DOHH2 (cell line): Measurements from ENCODE around the gene TNFRSF4.

Source experiments
- H3F3A ChIP-seq: fragments of 200-600 bp; sonication (generic), shearing (Covaris generic); 2 replicates; pipeline ENCODE4 v1.6.0; 2016; ENCODE audit warnings: antibody characterized with exemption, mild to moderate bottlenecking; ENCODE audit not compliant: control insufficient read depth, insufficient read depth
- H3K27ac ChIP-seq: fragments of 200-600 bp; sonication (generic); 2 replicates; pipeline ENCODE4 v1.5.1; 2014; ENCODE audit warnings: low read depth, mild to moderate bottlenecking, low read length, moderate library complexity
- H3K27me3 ChIP-seq: fragments of 200-600 bp; sonication (generic); 2 replicates; pipeline ENCODE4 v1.6.1; 2014; ENCODE audit warnings: mild to moderate bottlenecking, low read length, mixed read lengths; ENCODE audit not compliant: control insufficient read depth
- H3K36me3 ChIP-seq: fragments of 200-600 bp; sonication (generic); 2 replicates; pipeline ENCODE4 v1.6.1; 2014; ENCODE audit warnings: mild to moderate bottlenecking, low read length, moderate library complexity, mixed read lengths; ENCODE audit not compliant: control insufficient read depth
- H3K4me1 ChIP-seq: fragments of 200-600 bp; sonication (generic); 2 replicates; pipeline ENCODE4 v1.6.1; 2014; ENCODE audit warnings: mild to moderate bottlenecking, low read length, mixed read lengths; ENCODE audit not compliant: control insufficient read depth
- H3K4me2 ChIP-seq: fragments of 200-600 bp; sonication (generic); 2 replicates; pipeline ENCODE4 v1.6.0; 2014; ENCODE audit warnings: mild to moderate bottlenecking, low read length, moderate library complexity
- H3K4me3 ChIP-seq: fragments of 200-600 bp; sonication (generic); 2 replicates; pipeline ENCODE4 v1.5.1; 2014; ENCODE audit warnings: mild to moderate bottlenecking, low read length, mixed read lengths
- H3K79me2 ChIP-seq: fragments of 200-600 bp; sonication (generic); 2 replicates; pipeline ENCODE4 v1.6.1; 2014; ENCODE audit warnings: mild to moderate bottlenecking, low read length, mixed read lengths; ENCODE audit not compliant: control insufficient read depth
- H3K9me2 ChIP-seq: fragments of 200-600 bp; sonication (generic); replicated peaks from 2 replicates; pipeline ENCODE4 v1.6.1; 2014; ENCODE audit warnings: mild to moderate bottlenecking, low read length, mixed read lengths; ENCODE audit not compliant: control insufficient read depth
- H3K9me3 ChIP-seq: fragments of 200-600 bp; sonication (generic); 2 replicates; pipeline ENCODE4 v1.6.1; 2014; ENCODE audit warnings: antibody characterized with exemption, low read length, mixed read lengths; ENCODE audit not compliant: control insufficient read depth, insufficient read depth
- H4K20me1 ChIP-seq: fragments of 200-600 bp; sonication (generic); 2 replicates; pipeline ENCODE4 v1.6.0; 2014; ENCODE audit warnings: low read depth, mild to moderate bottlenecking, antibody characterized with exemption, low read length, moderate library complexity; ENCODE audit not compliant: control insufficient read depth, insufficient read depth
- EZH2phosphoT487 ChIP-seq: fragments of 200-600 bp; sonication (generic); IDR thresholded peaks from 2 replicates; pipeline ENCODE4 v1.6.1; 2017; ENCODE audit warnings: borderline replicate concordance, mild to moderate bottlenecking, antibody characterized with exemption, low read length, moderate library complexity, mixed read lengths
- TF ChIP-seq, protein P1 (sequence below): fragments of 200-600 bp; sonication (generic); IDR thresholded peaks from one replicate; pipeline ENCODE4 v1.5.1; 2014; ENCODE audit warnings: antibody characterized with exemption, mild to moderate bottlenecking, low read depth, low read length; ENCODE audit not compliant: poor library complexity, severe bottlenecking

TNFRSF4 gene

DNA sequence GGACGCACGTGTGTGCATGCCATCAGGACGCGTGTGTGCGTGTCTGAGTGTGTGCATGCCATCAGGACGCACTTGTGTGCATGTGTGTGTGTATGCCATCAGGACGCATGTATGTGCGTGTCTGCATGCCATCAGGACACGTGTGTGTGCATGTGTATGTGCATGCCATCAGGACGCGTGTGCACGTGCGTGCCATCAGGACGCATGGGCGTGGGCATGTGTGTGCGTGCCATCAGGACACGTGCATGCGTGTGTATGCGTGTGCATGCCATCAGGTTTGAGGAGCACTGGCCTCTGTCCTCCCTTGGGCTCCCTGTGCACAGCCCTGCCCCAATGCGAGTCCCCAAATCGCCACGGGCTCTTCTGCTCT is 45.2 kb upstream of the TNFRSF4 start:
- peaks cover 19% of the 10 kb centered on the region for H3K4me1 ChIP-seq
- TF ChIP-seq, protein P1, sequence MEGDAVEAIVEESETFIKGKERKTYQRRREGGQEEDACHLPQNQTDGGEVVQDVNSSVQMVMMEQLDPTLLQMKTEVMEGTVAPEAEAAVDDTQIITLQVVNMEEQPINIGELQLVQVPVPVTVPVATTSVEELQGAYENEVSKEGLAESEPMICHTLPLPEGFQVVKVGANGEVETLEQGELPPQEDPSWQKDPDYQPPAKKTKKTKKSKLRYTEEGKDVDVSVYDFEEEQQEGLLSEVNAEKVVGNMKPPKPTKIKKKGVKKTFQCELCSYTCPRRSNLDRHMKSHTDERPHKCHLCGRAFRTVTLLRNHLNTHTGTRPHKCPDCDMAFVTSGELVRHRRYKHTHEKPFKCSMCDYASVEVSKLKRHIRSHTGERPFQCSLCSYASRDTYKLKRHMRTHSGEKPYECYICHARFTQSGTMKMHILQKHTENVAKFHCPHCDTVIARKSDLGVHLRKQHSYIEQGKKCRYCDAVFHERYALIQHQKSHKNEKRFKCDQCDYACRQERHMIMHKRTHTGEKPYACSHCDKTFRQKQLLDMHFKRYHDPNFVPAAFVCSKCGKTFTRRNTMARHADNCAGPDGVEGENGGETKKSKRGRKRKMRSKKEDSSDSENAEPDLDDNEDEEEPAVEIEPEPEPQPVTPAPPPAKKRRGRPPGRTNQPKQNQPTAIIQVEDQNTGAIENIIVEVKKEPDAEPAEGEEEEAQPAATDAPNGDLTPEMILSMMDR, result no peak
- H3K79me2 ChIP-seq, result peaks cover 30% of the 10 kb centered on the region
- H4K20me1 ChIP-seq, result no peaks in the 10 kb centered on the region
- H3K27me3 ChIP-seq, result no peaks in the 10 kb centered on the region
- no peak overlapping the region for H3K4me2 ChIP-seq
- H3K4me3 ChIP-seq, result no peak overlapping the region
- peaks cover 71% of the 10 kb centered on the region for H3K36me3 ChIP-seq
- no peak overlapping the region for H3K27ac ChIP-seq
- H3K9me3 ChIP-seq, result no peaks in the 10 kb centered on the region
- H3F3A ChIP-seq, result 0 out of 2 replicates have a peak, but pooled peaks cover 3% of the 10 kb centered on the region
- H3K9me2 ChIP-seq, result no peaks in the 10 kb centered on the region

DNA sequence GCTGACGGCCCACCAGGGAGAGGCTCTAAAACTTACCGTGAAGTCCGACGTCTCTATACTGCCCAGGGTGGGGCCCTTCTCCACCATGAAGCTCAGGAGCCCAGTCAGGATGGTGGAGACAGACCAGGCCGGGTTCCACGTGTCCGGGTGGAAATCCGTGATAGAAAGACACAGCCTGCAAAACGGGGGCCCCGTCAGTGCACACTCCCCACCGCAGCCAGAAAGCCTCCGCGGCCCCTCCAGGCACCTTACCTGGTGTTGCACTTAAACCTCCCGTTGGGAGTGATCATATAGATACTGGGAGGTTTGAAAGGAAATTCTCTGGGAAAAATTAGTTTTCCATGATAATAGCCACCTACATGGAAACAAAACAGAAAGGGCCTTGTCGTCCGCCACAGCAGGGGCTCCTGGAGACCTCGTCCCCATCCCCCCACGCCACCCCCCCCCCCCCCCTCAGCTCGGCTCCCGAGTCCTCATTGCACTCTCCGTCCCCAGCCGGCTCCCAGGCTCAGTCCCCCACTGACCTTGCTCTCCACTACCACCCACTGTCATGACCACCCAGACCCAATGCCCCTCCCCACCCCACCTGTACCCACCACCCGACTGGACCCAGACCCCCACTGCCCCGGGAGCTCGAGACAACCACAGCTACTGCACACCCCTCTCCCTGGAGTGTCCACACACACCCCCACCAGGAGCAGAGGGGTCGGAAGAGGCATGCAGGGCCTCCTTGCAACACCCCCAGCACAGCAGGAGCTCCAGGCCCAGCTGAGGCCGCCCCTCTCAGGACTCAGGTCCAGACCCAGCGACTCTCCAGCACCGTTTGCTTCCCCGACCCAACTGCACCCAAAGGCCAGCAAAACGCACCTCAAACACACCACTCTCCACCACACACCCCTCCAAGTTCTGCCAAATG is 43.3 kb upstream of the TNFRSF4 start:
- peaks cover 22% of the 10 kb centered on the region for H3K79me2 ChIP-seq
- H3F3A ChIP-seq, result 0 out of 2 replicates have a peak, but pooled peaks cover 3% of the 10 kb centered on the region
- H3K4me1 ChIP-seq, result peaks cover 19% of the 10 kb centered on the region
- H3K27ac ChIP-seq, result no peak overlapping the region
- no peaks in the 10 kb centered on the region for H3K9me2 ChIP-seq
- no peak overlapping the region for H3K4me2 ChIP-seq
- peaks cover 68% of the 10 kb centered on the region for H3K36me3 ChIP-seq
- H3K9me3 ChIP-seq, result no peaks in the 10 kb centered on the region
- no peaks in the 10 kb centered on the region for H3K27me3 ChIP-seq
- no peak overlapping the region for H3K4me3 ChIP-seq
- TF ChIP-seq EZH2phosphoT487, result no peak
- TF ChIP-seq, protein P1, result no peak
- H4K20me1 ChIP-seq, result no peaks in the 10 kb centered on the region

DNA sequence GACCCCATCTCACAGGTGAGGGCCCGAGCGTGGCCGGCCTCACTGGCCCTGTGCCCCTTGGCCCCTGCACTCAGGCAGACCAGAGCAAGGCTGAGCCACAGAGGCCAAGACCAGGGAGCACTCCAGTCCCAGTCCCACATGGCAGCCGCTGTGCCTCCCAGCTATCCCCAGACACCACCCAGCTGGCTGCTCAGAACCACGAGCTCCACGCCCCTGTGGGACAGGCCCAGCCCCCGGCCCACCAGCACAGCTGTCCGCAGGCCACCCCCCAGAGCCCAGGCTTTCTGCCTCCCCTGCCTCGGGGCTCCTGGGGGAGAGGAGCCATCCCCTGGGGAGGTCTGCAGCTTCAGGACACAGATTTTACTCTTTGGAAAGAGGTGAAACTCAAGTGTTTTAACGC is 41.7 kb upstream of the TNFRSF4 start:
- H3K4me3 ChIP-seq, result no peak overlapping the region
- H3K9me2 ChIP-seq, result no peaks in the 10 kb centered on the region
- peaks cover 17% of the 10 kb centered on the region for H3K79me2 ChIP-seq
- H3K27ac ChIP-seq, result no peak overlapping the region
- no peaks in the 10 kb centered on the region for H4K20me1 ChIP-seq
- TF ChIP-seq EZH2phosphoT487, result no peak
- TF ChIP-seq, protein P1, result no peak
- no peaks in the 10 kb centered on the region for H3K27me3 ChIP-seq
- H3F3A ChIP-seq, result 0 out of 2 replicates have a peak, but pooled peaks cover 1% of the 10 kb centered on the region
- H3K4me1 ChIP-seq, result peaks cover 23% of the 10 kb centered on the region
- no peaks in the 10 kb centered on the region for H3K9me3 ChIP-seq
- no peak overlapping the region for H3K4me2 ChIP-seq
- H3K36me3 ChIP-seq, result peaks cover 57% of the 10 kb centered on the region
